ENCODE measurements around the gene CCL16. TPM values are rescaled to one million over a fixed set of nuclear protein-coding genes. Genes with fewer than 3 reads are reported as not detected.

The CCL16 gene
- total RNA-seq, 1 experiment from 2014 or later, result not detected

DNA sequence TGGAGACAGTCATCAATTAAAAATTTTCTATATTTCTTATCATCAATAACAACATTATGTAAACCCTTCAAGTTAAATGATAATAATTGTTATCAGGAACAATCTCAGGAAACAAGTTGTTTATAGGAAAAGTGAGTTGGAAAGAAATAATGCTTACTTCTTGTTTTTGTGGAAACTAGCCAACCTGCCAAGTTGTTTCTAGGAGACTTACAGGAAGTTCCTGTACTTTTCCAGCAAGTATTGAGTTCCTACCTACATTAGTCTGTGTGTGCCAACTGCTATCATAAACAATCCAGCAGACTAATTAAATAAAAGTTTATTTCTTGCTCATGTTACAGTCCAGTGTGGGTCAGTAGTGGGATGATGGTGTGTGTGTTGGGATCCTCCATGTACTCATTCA, 6.9 kb upstream of the CCL16 start:
- Mint-ChIP-seq H3K9me3 (ENCODE audit: unreplicated experiment) (peaks cover 9% of the 10 kb centered on the region), H3K4me3 (ENCODE audit: unreplicated experiment) (no peak overlapping the region), H3K36me3 (ENCODE audit: insufficient read depth, unreplicated experiment) (no peaks in the 10 kb centered on the region), H3K4me1 (ENCODE audit: low read depth, unreplicated experiment) (no peaks in the 10 kb centered on the region), H3K27ac (ENCODE audit: unreplicated experiment) (no peak overlapping the region), H3K27me3 (ENCODE audit: insufficient read depth, unreplicated experiment) (no peaks in the 10 kb centered on the region)
- BruUV-seq (replicated peaks), result no TSS peak
- Histone ChIP-seq H3K9me3 (peaks cover 12% of the 10 kb centered on the region; the same call in 1 of the 2 replicates), H3K4me3 (ENCODE audit: low read depth, low read length) (no peak overlapping the region), H3K4me1 (no peaks in the 10 kb centered on the region), H3K27me3 (replicated peaks; ENCODE audit: control insufficient read depth, insufficient read depth, low read length) (no peaks in the 10 kb centered on the region), H3K36me3 (ENCODE audit: control insufficient read depth, insufficient read depth, low read length) (no peaks in the 10 kb centered on the region)
- intact Hi-C loops (cut with micrococcal nuclease; ENCODE audit: unreplicated experiment), result no loop called here
- POLR2A ChIA-PET, result no interaction called here
- DNase-seq, result no peak
- CTCF ChIA-PET, result no interaction called here
- TF ChIP-seq CTCF (IDR thresholded peaks at IDR 0.05; ENCODE audit: insufficient read depth in 1 of 2, low read depth in 1 of 2, low read length in 1 of 2, severe bottlenecking in 1 of 2, unreplicated experiment in 1 of 2), result no peak

- POLR2A ChIA-PET, result no interaction called here
- Histone ChIP-seq H3K9me3 (peaks cover 12% of the 10 kb centered on the region; the same call in 1 of the 2 replicates), H3K4me3 (ENCODE audit: low read depth, low read length) (no peak within 1 kb of the TSS), H3K36me3 (ENCODE audit: control insufficient read depth, insufficient read depth, low read length) (no peaks in the 10 kb centered on the region), H3K4me1 (peaks cover 7% of the 10 kb centered on the region), H3K27me3 (replicated peaks; ENCODE audit: control insufficient read depth, insufficient read depth, low read length) (no peaks in the 10 kb centered on the region)
- no peak within 1 kb of the TSS for H3K27ac Mint-ChIP-seq (ENCODE audit: unreplicated experiment)
- intact Hi-C loops (cut with micrococcal nuclease; ENCODE audit: unreplicated experiment), result no loop called here
- CTCF ChIA-PET, result no interaction called here
- TF ChIP-seq CTCF (IDR thresholded peaks at IDR 0.05; ENCODE audit: insufficient read depth in 1 of 2, low read depth in 1 of 2, low read length in 1 of 2, severe bottlenecking in 1 of 2, unreplicated experiment in 1 of 2), result no peak
- no peak within 1 kb of the TSS for H3K4me3 Mint-ChIP-seq (ENCODE audit: unreplicated experiment)
- BruUV-seq (replicated peaks), result no TSS peak
- no peaks in the 10 kb centered on the region for H3K36me3 Mint-ChIP-seq (ENCODE audit: insufficient read depth, unreplicated experiment)
- H3K9me3 Mint-ChIP-seq (ENCODE audit: unreplicated experiment), result peaks cover 9% of the 10 kb centered on the region
- H3K4me1 Mint-ChIP-seq (ENCODE audit: low read depth, unreplicated experiment), result no peaks in the 10 kb centered on the region
- no peaks in the 10 kb centered on the region for H3K27me3 Mint-ChIP-seq (ENCODE audit: insufficient read depth, unreplicated experiment)
- no peak for DNase-seq
Measured at GRCh38 chr17:35986643-35987042, 5.3 kb upstream of the CCL16 start, which contains the start of gene CCL14. Gene CCL14, minus strand, starts transcription at chr17:35986729. Its CDS starts 80 bp downstream, at chr17:35986649.

DNA sequence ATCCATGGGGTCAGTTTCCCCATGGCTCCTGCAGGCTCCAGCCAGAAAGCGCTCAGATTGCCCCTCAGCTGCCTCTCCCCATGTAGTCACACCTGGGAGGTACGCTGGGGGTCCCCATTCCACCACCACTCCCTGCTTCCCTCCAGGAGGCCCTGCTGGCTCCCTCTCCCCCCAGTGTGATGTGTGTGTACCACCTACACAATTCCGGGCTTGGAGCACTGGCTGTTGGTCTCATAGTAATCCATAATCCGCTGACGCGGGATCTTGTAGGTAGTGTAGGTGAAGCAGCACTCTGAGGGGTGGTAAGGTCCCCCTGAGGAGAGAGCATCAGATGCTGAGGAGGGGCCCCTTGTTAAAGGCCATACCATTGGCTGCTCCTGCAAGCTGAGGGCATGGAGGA, 2.8 kb upstream of the CCL16 start:
- H3K4me3 ChIP-seq (ENCODE audit: low read depth, low read length), result no peak overlapping the region
- POLR2A ChIA-PET, result no interaction called here
- H3K36me3 ChIP-seq (ENCODE audit: control insufficient read depth, insufficient read depth, low read length), result no peaks in the 10 kb centered on the region; the same call in 1 of the 2 replicates
- Mint-ChIP-seq H3K27ac (ENCODE audit: unreplicated experiment) (no peak overlapping the region), H3K4me1 (ENCODE audit: low read depth, unreplicated experiment) (peaks cover 4% of the 10 kb centered on the region), H3K27me3 (ENCODE audit: insufficient read depth, unreplicated experiment) (no peaks in the 10 kb centered on the region), H3K36me3 (ENCODE audit: insufficient read depth, unreplicated experiment) (no peaks in the 10 kb centered on the region), H3K4me3 (ENCODE audit: unreplicated experiment) (no peak overlapping the region), H3K9me3 (ENCODE audit: unreplicated experiment) (peaks cover 9% of the 10 kb centered on the region)
- H3K9me3 ChIP-seq, result peaks cover 4% of the 10 kb centered on the region; the same call in 1 of the 2 replicates
- DNase-seq, result no peak
- H3K4me1 ChIP-seq, result peaks cover 17% of the 10 kb centered on the region
- no peaks in the 10 kb centered on the region for H3K27me3 ChIP-seq (replicated peaks; ENCODE audit: control insufficient read depth, insufficient read depth, low read length)
- TF ChIP-seq CTCF (IDR thresholded peaks at IDR 0.05; ENCODE audit: insufficient read depth in 1 of 2, low read depth in 1 of 2, low read length in 1 of 2, severe bottlenecking in 1 of 2, unreplicated experiment in 1 of 2), result no peak
- CTCF ChIA-PET, result no interaction called here
- intact Hi-C loops (cut with micrococcal nuclease; ENCODE audit: unreplicated experiment), result no loop called here
- no TSS peak for BruUV-seq (replicated peaks)
